ENCODE data around the gene REEP1.

GRCh38 chr2:86331384-86331783 is 6.0 kb downstream of the REEP1 start:
- TF ChIP-seq CTCF (conservative IDR thresholded peaks at IDR 0.05) (no peak), EZH2 (IDR thresholded peaks at IDR 0.05; ENCODE audit: low read depth) (no peak)

Data from PC-9 (cell line).